HCT116 (cell line): ENCODE data around the gene CUX1. TPM values are rescaled to one million over a fixed set of nuclear protein-coding genes. Genes with fewer than 3 reads are reported as not detected.

ENCODE experiments used
- ATAC-seq: fragments of 200-7000 bp; cut with Tn5 transposase; 2 replicates; pipeline ENCODE4 v1.9.1; 2020; ENCODE audit warnings: mild to moderate bottlenecking, moderate library complexity
- BruUV-seq: library from RNA; stranded (reverse); fragments of 400-500 nt; replicated peaks from 2 replicates; lab custom pipeline; 2021; lab: Mats Ljungman, UMichigan
- CTCF ChIA-PET: fragments of 300-600 bp; sonication (Branson Sonifier 250); formaldehyde crosslinking; loops from one replicate; lab custom pipeline; 2021; ENCODE audit warnings: antibody characterized with exemption; lab: Charles Lee
- POLR2A ChIA-PET: fragments of 300-600, 350-600 bp; sonication (Branson Sonifier 250); formaldehyde crosslinking; loops from one replicate; lab custom pipeline; 2021; ENCODE audit warnings: antibody characterized with exemption; lab: Charles Lee
- RAD21 ChIA-PET, 2 experiments: fragments of 300-600 bp; sonication (Branson Sonifier 250); formaldehyde crosslinking; loops; one replicate each; lab custom pipeline; 2023; ENCODE audit warnings: low total read pairs in 2 of 2; ENCODE audit not compliant: uncharacterized antibody in 2 of 2, unreplicated experiment in 2 of 2, low non-redundant PET in 1 of 2; lab: Charles Lee
- DNase-seq: peaks from one replicate; pipeline ENCODE4 v3.0.0-alpha.2; 2010; ENCODE audit warnings: low read depth, low spot score
- H2AFZ ChIP-seq: fragments of 200-600 bp; shearing (Covaris generic), sonication (generic); 2 replicates; pipeline ENCODE4 v1.6.1; 2017; ENCODE audit warnings: low read depth, mixed run types, mixed read lengths, antibody characterized with exemption, low read length; ENCODE audit not compliant: poor library complexity, severe bottlenecking
- H3K27ac ChIP-seq: 2 replicates; pipeline ENCODE4 v1.5.1; 2012; ENCODE audit warnings: low read depth, low read length
- H3K27me3 ChIP-seq: fragments of 200-600 bp; sonication (generic); 2 replicates; pipeline ENCODE4 v1.6.1; 2016; ENCODE audit warnings: mixed run types, low read length, mixed read lengths; ENCODE audit not compliant: insufficient read depth
- H3K36me3 ChIP-seq, 2 experiments: fragments of 200-500 bp in 1 of 2; fragments of 200-600 bp in 1 of 2; sonication (Bioruptor generic) in 1 of 2; sonication (generic) in 1 of 2; 2 replicates each; pipeline versions ENCODE4 v1.5.1 to v1.6.1; 2014 to 2016; ENCODE audit warnings: low read length in 2 of 2, inconsistent platforms in 1 of 2, mixed read lengths in 1 of 2, mixed run types in 1 of 2; ENCODE audit not compliant: insufficient read depth in 2 of 2, control insufficient read depth in 1 of 2
- H3K4me1 ChIP-seq, 2 experiments: fragments of 200-600 bp in 1 of 2; sonication (generic) in 1 of 2; 2 replicates each; pipeline versions ENCODE4 v1.5.1 to v1.6.1; 2012 to 2017; ENCODE audit warnings: low read length in 2 of 2, inconsistent platforms in 1 of 2, mild to moderate bottlenecking in 1 of 2, mixed read lengths in 1 of 2, mixed run types in 1 of 2, moderate library complexity in 1 of 2; ENCODE audit not compliant: insufficient read depth in 2 of 2, control insufficient read depth in 1 of 2
- H3K4me2 ChIP-seq: fragments of 200-600 bp; sonication (generic); 2 replicates; pipeline ENCODE4 v1.6.1; 2017; ENCODE audit warnings: mixed run types, low read length, mixed read lengths
- H3K4me3 ChIP-seq, 2 experiments: fragments of 200-600 bp in 1 of 2; sonication (generic) in 1 of 2; replicated peaks in 1 of 2; 2 replicates each; pipeline ENCODE4 v1.5.1; 2011 to 2016; ENCODE audit warnings: low read length in 2 of 2, control low read depth in 1 of 2, low read depth in 1 of 2, mild to moderate bottlenecking in 1 of 2, mixed read lengths in 1 of 2, mixed run types in 1 of 2
- H3K79me2 ChIP-seq: fragments of 200-600 bp; sonication (generic); 2 replicates; pipeline ENCODE4 v1.6.1; 2017; ENCODE audit warnings: mild to moderate bottlenecking, mixed run types, low read length, moderate library complexity, mixed read lengths; ENCODE audit not compliant: insufficient read depth
- H3K9ac ChIP-seq: fragments of 200-600 bp; sonication (generic); 2 replicates; pipeline ENCODE4 v1.6.1; 2016; ENCODE audit warnings: low read length, mixed read lengths
- H3K9me2 ChIP-seq: fragments of 200-600 bp; sonication (generic), shearing (Covaris generic); 2 replicates; pipeline ENCODE4 v1.6.1; 2017; ENCODE audit warnings: mixed run types, mild to moderate bottlenecking, moderate library complexity; ENCODE audit not compliant: insufficient read depth
- H3K9me3 ChIP-seq, 2 experiments: fragments of 200-500 bp in 1 of 2; fragments of 200-600 bp in 1 of 2; sonication (Bioruptor generic) in 1 of 2; sonication (generic) in 1 of 2; 2 replicates each; pipeline ENCODE4 v1.6.1; 2014 to 2017; ENCODE audit warnings: low read length in 2 of 2, mixed read lengths in 2 of 2, inconsistent platforms in 1 of 2, low read depth in 1 of 2, mild to moderate bottlenecking in 1 of 2, mixed run types in 1 of 2, moderate library complexity in 1 of 2; ENCODE audit not compliant: control insufficient read depth in 1 of 2, insufficient read depth in 1 of 2
- H4K20me1 ChIP-seq: fragments of 200-600 bp; sonication (generic), shearing (Covaris generic); 2 replicates; pipeline ENCODE4 v1.6.1; 2017; ENCODE audit warnings: mixed run types, mild to moderate bottlenecking, moderate library complexity; ENCODE audit not compliant: insufficient read depth
- EGR1 ChIP-seq: IDR thresholded peaks from 2 replicates; pipeline ENCODE4 v1.6.1; 2012; ENCODE audit warnings: low read depth
- ELF1 ChIP-seq: IDR thresholded peaks from 2 replicates; pipeline ENCODE4 v1.6.1; 2012; ENCODE audit warnings: low read depth, borderline replicate concordance
- FOSL1 ChIP-seq: IDR thresholded peaks from 2 replicates; pipeline ENCODE4 v1.6.1; 2012; ENCODE audit warnings: low read depth
- POLR2AphosphoS5 ChIP-seq: IDR thresholded peaks from 2 replicates; pipeline ENCODE4 v1.6.1; 2011; ENCODE audit warnings: mild to moderate bottlenecking, low read depth, low read length, moderate library complexity
- RAD21 ChIP-seq: IDR thresholded peaks from 2 replicates; pipeline ENCODE4 v1.6.1; 2012; ENCODE audit warnings: low read depth, mild to moderate bottlenecking
- SP1 ChIP-seq: IDR thresholded peaks from 2 replicates; pipeline ENCODE4 v1.6.1; 2012; ENCODE audit warnings: low read depth
- ZFX ChIP-seq: fragments of 450-650 bp; IDR thresholded peaks from 2 replicates; pipeline ENCODE4 v1.6.1; 2017
- intact Hi-C: fragments of 100-400 bp; cut with micrococcal nuclease; formaldehyde crosslinking; loops from 2 replicates; pipeline ENCODE4 v1.10.0; 2022
- total RNA-seq: library from RNA; stranded (reverse); gene quantifications from one replicate; pipeline ENCODE4 v1.2.1, GENCODE V29; 2021; ENCODE audit not compliant: unreplicated experiment
- TF ChIP-seq, protein P1 (sequence below): IDR thresholded peaks from 2 replicates; pipeline ENCODE4 v1.6.1; 2012
- TF ChIP-seq, protein P2 (sequence below), 3 experiments: fragments of 200-600 bp in 1 of 3; sonication (generic) in 1 of 3; IDR thresholded peaks in 2 of 3; conservative IDR thresholded peaks in 1 of 3; 2 replicates each; pipeline ENCODE4 v1.5.1; 2012 to 2017; ENCODE audit warnings: low read depth in 2 of 3, low read length in 2 of 3, antibody characterized with exemption in 1 of 3, borderline replicate concordance in 1 of 3, control low read depth in 1 of 3, mild to moderate bottlenecking in 1 of 3, mixed read lengths in 1 of 3, mixed run types in 1 of 3, moderate library complexity in 1 of 3; ENCODE audit not compliant: insufficient read depth in 1 of 3

The CUX1 gene
- total RNA-seq, 1 experiment from 2014 or later = 68.9 TPM

DNA sequence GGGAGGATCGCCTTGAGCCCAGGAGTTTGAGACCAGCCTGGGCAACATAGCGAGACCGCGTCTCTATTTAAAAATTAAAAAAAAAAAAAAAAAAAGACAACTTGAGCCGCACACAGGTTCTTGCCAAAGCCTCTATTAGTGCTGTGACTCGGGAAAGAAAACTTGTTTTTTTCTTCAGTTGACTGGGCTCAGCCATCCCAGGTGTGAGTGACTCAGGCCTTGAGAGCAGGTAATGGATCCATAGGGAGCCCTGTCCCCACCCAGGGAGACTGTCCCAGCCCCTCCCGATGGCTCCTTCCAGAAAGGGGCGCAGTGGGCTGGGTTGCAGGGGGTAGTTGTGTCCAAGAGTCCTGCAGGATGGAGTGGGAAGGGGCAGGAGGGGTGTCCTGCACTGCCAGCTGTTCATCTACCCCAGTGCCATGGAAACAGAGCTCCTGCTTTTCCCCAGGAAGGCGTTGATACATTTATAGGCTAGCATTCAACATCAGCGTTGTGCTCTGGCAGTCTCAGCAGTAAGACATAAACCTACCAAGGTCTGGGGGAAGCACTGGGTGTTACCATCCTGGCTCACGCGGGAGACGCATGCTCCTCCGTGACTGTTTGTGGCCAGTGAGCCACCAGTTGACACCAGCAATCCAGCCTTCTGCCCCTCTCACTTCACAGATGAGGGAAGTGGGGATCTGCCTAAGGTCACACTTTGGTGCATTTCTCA, 126.6 kb downstream of the CUX1 start:
- ChIA-PET RAD21 (no interaction called here), POLR2A (interaction anchor here (0.5 kb wide), 1 partner anchor 549 kb away, joined by 3 read pairs; no protein-coding TSS in a partner anchor), CTCF (no interaction called here)
- no TSS peak for BruUV-seq
- ATAC-seq = no peak
- intact Hi-C loops = no loop called here
- Histone ChIP-seq H3K36me3 (no peaks in the 10 kb centered on the region), H3K27ac (no peak overlapping the region), H3K9ac (no peak overlapping the region), H2AFZ (no peak overlapping the region), H3K79me2 (peaks cover 62% of the 10 kb centered on the region), H3K4me1 (peaks cover 64 to 87% of the 10 kb centered on the region in 2 experiments), H3K27me3 (no peaks in the 10 kb centered on the region), H3K4me2 (0 out of 2 replicates have a peak overlapping the region, but pooled peaks have one; percentile 7), H3K4me3 (no peak overlapping the region), H4K20me1 (no peaks in the 10 kb centered on the region), H3K9me3 (no peaks in the 10 kb centered on the region), H3K9me2 (no peaks in the 10 kb centered on the region)
- TF ChIP-seq, protein P1, sequence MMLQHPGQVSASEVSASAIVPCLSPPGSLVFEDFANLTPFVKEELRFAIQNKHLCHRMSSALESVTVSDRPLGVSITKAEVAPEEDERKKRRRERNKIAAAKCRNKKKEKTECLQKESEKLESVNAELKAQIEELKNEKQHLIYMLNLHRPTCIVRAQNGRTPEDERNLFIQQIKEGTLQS = no peak
- DNase-seq = no peak

DNA sequence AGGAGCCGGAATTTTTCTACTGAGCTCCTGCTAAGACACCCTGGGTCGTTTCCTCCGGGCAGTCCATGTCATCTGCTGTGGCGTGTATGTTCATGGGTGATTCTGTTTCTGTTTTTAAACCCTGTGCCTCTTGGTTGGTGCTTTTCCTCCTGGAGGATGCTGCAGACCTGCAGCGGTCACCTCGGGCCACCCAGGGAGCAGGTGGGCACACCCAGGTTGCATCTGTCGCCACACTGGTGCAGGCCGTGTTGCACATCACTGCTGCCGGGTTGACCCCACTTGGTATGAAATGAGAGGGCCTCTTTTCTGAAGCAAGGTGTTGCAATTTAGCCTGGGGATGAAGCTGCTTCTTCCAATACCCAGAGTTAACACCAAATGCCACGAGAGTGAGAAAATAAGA, 127.2 kb downstream of the CUX1 start:
- ChIA-PET RAD21 (no interaction called here), POLR2A (interaction anchor here (0.5 kb wide), 1 partner anchor 550 kb away, joined by 3 read pairs; no protein-coding TSS in a partner anchor), CTCF (no interaction called here)
- H4K20me1 ChIP-seq = no peaks in the 10 kb centered on the region
- H3K27ac ChIP-seq = no peak overlapping the region
- H3K9ac ChIP-seq = no peak overlapping the region
- H3K27me3 ChIP-seq = no peaks in the 10 kb centered on the region
- H3K36me3 ChIP-seq = no peaks in the 10 kb centered on the region
- no peak overlapping the region for H3K4me2 ChIP-seq
- H3K79me2 ChIP-seq = peaks cover 62% of the 10 kb centered on the region
- no peak for TF ChIP-seq RAD21
- no peak for TF ChIP-seq EGR1
- TF ChIP-seq FOSL1 = no peak
- TF ChIP-seq, protein P1 = no peak
- no peak for TF ChIP-seq ZFX
- no peak for TF ChIP-seq SP1
- no peak for TF ChIP-seq POLR2AphosphoS5
- TF ChIP-seq, protein P2, sequence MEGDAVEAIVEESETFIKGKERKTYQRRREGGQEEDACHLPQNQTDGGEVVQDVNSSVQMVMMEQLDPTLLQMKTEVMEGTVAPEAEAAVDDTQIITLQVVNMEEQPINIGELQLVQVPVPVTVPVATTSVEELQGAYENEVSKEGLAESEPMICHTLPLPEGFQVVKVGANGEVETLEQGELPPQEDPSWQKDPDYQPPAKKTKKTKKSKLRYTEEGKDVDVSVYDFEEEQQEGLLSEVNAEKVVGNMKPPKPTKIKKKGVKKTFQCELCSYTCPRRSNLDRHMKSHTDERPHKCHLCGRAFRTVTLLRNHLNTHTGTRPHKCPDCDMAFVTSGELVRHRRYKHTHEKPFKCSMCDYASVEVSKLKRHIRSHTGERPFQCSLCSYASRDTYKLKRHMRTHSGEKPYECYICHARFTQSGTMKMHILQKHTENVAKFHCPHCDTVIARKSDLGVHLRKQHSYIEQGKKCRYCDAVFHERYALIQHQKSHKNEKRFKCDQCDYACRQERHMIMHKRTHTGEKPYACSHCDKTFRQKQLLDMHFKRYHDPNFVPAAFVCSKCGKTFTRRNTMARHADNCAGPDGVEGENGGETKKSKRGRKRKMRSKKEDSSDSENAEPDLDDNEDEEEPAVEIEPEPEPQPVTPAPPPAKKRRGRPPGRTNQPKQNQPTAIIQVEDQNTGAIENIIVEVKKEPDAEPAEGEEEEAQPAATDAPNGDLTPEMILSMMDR (IDR thresholded peaks at IDR 0.05 in 2 of 3, conservative IDR thresholded peaks at IDR 0.05 in 1 of 3; ENCODE audit: borderline replicate concordance in 1 of 3, insufficient read depth in 1 of 3, low read depth in 2 of 3, low read length in 2 of 3) = no peak
- TF ChIP-seq ELF1 = no peak
- no peaks in the 10 kb centered on the region for H3K9me3 ChIP-seq
- H3K4me3 ChIP-seq = no peak overlapping the region
- BruUV-seq = no TSS peak
- intact Hi-C loops = no loop called here
- DNase-seq (no peak), ATAC-seq (no peak)
- no peak overlapping the region for H2AFZ ChIP-seq
- H3K9me2 ChIP-seq = no peaks in the 10 kb centered on the region
- H3K4me1 ChIP-seq = peaks cover 64 to 91% of the 10 kb centered on the region in 2 experiments
